H1 (cell line): ENCODE results near the gene SLPI. TPM values are rescaled to one million over a fixed set of nuclear protein-coding genes. Genes with fewer than 3 reads are reported as not detected.

Experiments
- CTCF ChIA-PET: fragments of 300-600 bp; sonication (Branson Sonifier 250); formaldehyde crosslinking; loops from one replicate; lab custom pipeline; 2021; ENCODE audit not compliant: partially characterized antibody; lab: Charles Lee
- POLR2A ChIA-PET: fragments of 300-600 bp; sonication (Branson Sonifier 250); formaldehyde crosslinking; loops from one replicate; lab custom pipeline; 2021; ENCODE audit warnings: inconsistent platforms; ENCODE audit not compliant: partially characterized antibody; lab: Charles Lee
- DNase-seq, 2 experiments: peaks; one replicate each; pipeline versions ENCODE4 v3.0.0 to v3.0.0-alpha.2; 2010 to 2022; ENCODE audit warnings: low spot score in 2 of 2, low read depth in 1 of 2, mixed read lengths in 1 of 2
- FAIRE-seq: peaks from 2 replicates; lab custom pipeline; 2011; peaks lifted over from hg19 to GRCh38; lab: Jason Lieb, UNC
- H2AFZ ChIP-seq: 2 replicates; pipeline ENCODE4 v1.8.1; 2012; ENCODE audit warnings: low read length, inconsistent platforms
- H2AK5ac ChIP-seq: 2 replicates; pipeline ENCODE4 v1.6.1; 2013; ENCODE audit warnings: low read depth, low read length
- H2BK120ac ChIP-seq: replicated peaks from 2 replicates; pipeline ENCODE3; 2013; ENCODE audit warnings: low read depth, low read length, inconsistent platforms
- H2BK12ac ChIP-seq: 2 replicates; pipeline ENCODE4 v1.6.1; 2013; ENCODE audit warnings: low read depth, low read length
- H2BK15ac ChIP-seq: 2 replicates; pipeline ENCODE4 v1.6.1; 2013; ENCODE audit warnings: low read length
- H2BK20ac ChIP-seq: 2 replicates; pipeline ENCODE4 v1.6.1; 2013; ENCODE audit warnings: low read length
- H2BK5ac ChIP-seq: 2 replicates; pipeline ENCODE4 v1.6.1; 2013; ENCODE audit warnings: low read depth, low read length
- H3K14ac ChIP-seq: 2 replicates; pipeline ENCODE4 v1.6.1; 2013; ENCODE audit warnings: inconsistent platforms; ENCODE audit not compliant: insufficient read length
- H3K18ac ChIP-seq: 2 replicates; pipeline ENCODE4 v1.6.1; 2013; ENCODE audit warnings: low read length; ENCODE audit errors: extremely low read depth
- H3K23ac ChIP-seq: 2 replicates; pipeline ENCODE4 v1.6.1; 2013; ENCODE audit warnings: inconsistent platforms; ENCODE audit not compliant: insufficient read length
- H3K23me2 ChIP-seq: 2 replicates; pipeline ENCODE4 v1.6.1; 2013; ENCODE audit warnings: low read depth, low read length
- H3K27ac ChIP-seq: 2 replicates; pipeline ENCODE4 v1.6.1; 2011; ENCODE audit warnings: low read depth, low read length, inconsistent platforms
- H3K27me3 ChIP-seq, 4 experiments: replicated peaks in 1 of 4; 1 replicate in 1 of 4; 2 replicates in 3 of 4; pipeline versions ENCODE4 v1.6.1 to v1.8.1; 2011 to 2013; ENCODE audit warnings: low read length in 3 of 4, mild to moderate bottlenecking in 3 of 4, inconsistent platforms in 2 of 4, mixed read lengths in 2 of 4, moderate library complexity in 1 of 4; ENCODE audit not compliant: control insufficient read depth in 3 of 4, insufficient read depth in 3 of 4; ENCODE audit errors: extremely low read depth in 1 of 4
- H3K36me3 ChIP-seq, 4 experiments: 2 replicates each; pipeline versions ENCODE4 v1.6.1 to v1.8.1; 2011 to 2013; ENCODE audit warnings: mild to moderate bottlenecking in 4 of 4, low read length in 3 of 4, moderate library complexity in 2 of 4, control low read depth in 1 of 4, inconsistent platforms in 1 of 4; ENCODE audit not compliant: insufficient read depth in 4 of 4, control insufficient read depth in 2 of 4
- H3K4ac ChIP-seq: replicated peaks from 2 replicates; pipeline ENCODE3; 2013; ENCODE audit warnings: low read length, low read depth, mixed read lengths, inconsistent platforms; ENCODE audit not compliant: insufficient read length
- H3K4me1 ChIP-seq, 4 experiments: replicated peaks in 1 of 4; 1 replicate in 1 of 4; 2 replicates in 3 of 4; pipeline versions ENCODE4 v1.6.1 to v1.8.1; 2011 to 2013; ENCODE audit warnings: low read length in 3 of 4, inconsistent platforms in 2 of 4, mixed read lengths in 1 of 4; ENCODE audit not compliant: insufficient read depth in 4 of 4, control insufficient read depth in 3 of 4
- H3K4me2 ChIP-seq, 2 experiments: 2 replicates each; pipeline versions ENCODE4 v1.6.1 to v1.8.1; 2011 to 2013; ENCODE audit warnings: low read depth in 2 of 2, low read length in 2 of 2, control low read depth in 1 of 2, inconsistent platforms in 1 of 2, mild to moderate bottlenecking in 1 of 2; ENCODE audit not compliant: insufficient read depth in 1 of 2
- H3K4me3 ChIP-seq, 4 experiments: fragments of 200-600, 300-600 bp in 1 of 4; sonication (generic), shearing (Covaris generic), sonication (Bioruptor Twin) in 1 of 4; 2 replicates each; pipeline versions ENCODE4 v1.5.1 to v1.8.1; 2011 to 2016; ENCODE audit warnings: low read length in 4 of 4, low read depth in 3 of 4, control low read depth in 2 of 4, inconsistent platforms in 2 of 4, mild to moderate bottlenecking in 2 of 4, mixed read lengths in 1 of 4, moderate library complexity in 1 of 4; ENCODE audit not compliant: insufficient read depth in 2 of 4; ENCODE audit errors: extremely low read depth in 1 of 4
- H3K56ac ChIP-seq: replicated peaks from 2 replicates; pipeline ENCODE3; 2013; ENCODE audit warnings: low read depth, mild to moderate bottlenecking, mixed read lengths, low read length, inconsistent platforms; ENCODE audit not compliant: insufficient read length
- H3K79me1 ChIP-seq: 2 replicates; pipeline ENCODE4 v1.6.1; 2013; ENCODE audit warnings: low read depth, low read length, control low read depth
- H3K79me2 ChIP-seq, 2 experiments: 2 replicates each; pipeline versions ENCODE4 v1.6.1 to v1.8.1; 2012 to 2013; ENCODE audit warnings: low read length in 2 of 2, mild to moderate bottlenecking in 2 of 2, inconsistent platforms in 1 of 2; ENCODE audit not compliant: insufficient read depth in 2 of 2, control insufficient read depth in 1 of 2
- H3K9ac ChIP-seq, 4 experiments: replicated peaks in 1 of 4; 1 replicate in 1 of 4; 2 replicates in 3 of 4; pipeline versions ENCODE4 v1.6.1 to v1.8.1; 2011 to 2013; ENCODE audit warnings: low read depth in 3 of 4, low read length in 3 of 4, control low read depth in 2 of 4, mild to moderate bottlenecking in 2 of 4, moderate library complexity in 2 of 4, inconsistent platforms in 1 of 4; ENCODE audit errors: extremely low read depth in 1 of 4
- H3K9me3 ChIP-seq, 2 experiments: 2 replicates each; pipeline versions ENCODE4 v1.6.1 to v1.8.1; 2012 to 2013; ENCODE audit warnings: mild to moderate bottlenecking in 2 of 2, moderate library complexity in 2 of 2, control low read depth in 1 of 2, inconsistent platforms in 1 of 2, low read depth in 1 of 2, low read length in 1 of 2, mixed read lengths in 1 of 2; ENCODE audit not compliant: insufficient read depth in 2 of 2
- H4K20me1 ChIP-seq, 2 experiments: replicated peaks in 1 of 2; 2 replicates each; pipeline versions ENCODE3 to v1.8.1; 2011 to 2013; ENCODE audit warnings: inconsistent platforms in 2 of 2, low read length in 2 of 2, mild to moderate bottlenecking in 1 of 2; ENCODE audit not compliant: insufficient read depth in 2 of 2, control insufficient read depth in 1 of 2
- H4K5ac ChIP-seq: 2 replicates; pipeline ENCODE4 v1.6.1; 2013; ENCODE audit warnings: low read length, low read depth, mixed read lengths, inconsistent platforms; ENCODE audit not compliant: insufficient read length
- H4K8ac ChIP-seq: 2 replicates; pipeline ENCODE4 v1.8.0; 2013; ENCODE audit warnings: mild to moderate bottlenecking, moderate library complexity, low read length, inconsistent platforms; ENCODE audit not compliant: insufficient read depth; ENCODE audit errors: extremely low read depth
- H4K91ac ChIP-seq: replicated peaks from 2 replicates; pipeline ENCODE3; 2013; ENCODE audit warnings: low read length, mixed read lengths, inconsistent platforms; ENCODE audit not compliant: insufficient read length
- ATF2 ChIP-seq: IDR thresholded peaks from 2 replicates; pipeline ENCODE4 v1.6.1; 2012; ENCODE audit warnings: low read length, inconsistent platforms
- BACH1 ChIP-seq: IDR thresholded peaks from 2 replicates; pipeline ENCODE4 v1.6.1; 2012; ENCODE audit warnings: low read length, improper control_type of control experiment
- BRCA1 ChIP-seq: IDR thresholded peaks from 2 replicates; pipeline ENCODE4 v1.6.1; 2012; ENCODE audit warnings: low read depth, low read length, improper control_type of control experiment
- CHD1 ChIP-seq: IDR thresholded peaks from 2 replicates; pipeline ENCODE4 v1.6.1; 2012; ENCODE audit warnings: low read depth, low read length, improper control_type of control experiment
- EP300 ChIP-seq, 2 experiments: IDR thresholded peaks; 1 replicate in 1 of 2; 2 replicates in 1 of 2; pipeline ENCODE4 v1.6.1; 2011 to 2012; ENCODE audit warnings: low read depth in 2 of 2, low read length in 2 of 2, mild to moderate bottlenecking in 2 of 2, borderline replicate concordance in 1 of 2, inconsistent platforms in 1 of 2, moderate library complexity in 1 of 2
- MAX ChIP-seq: IDR thresholded peaks from 2 replicates; pipeline ENCODE4 v1.6.1; 2012; ENCODE audit warnings: inconsistent platforms
- SAP30 ChIP-seq: fragments of 300-600 bp; sonication (generic); IDR thresholded peaks from 2 replicates; pipeline ENCODE4 v1.7.1; 2012; ENCODE audit warnings: low read length, moderate library complexity, mild to moderate bottlenecking, inconsistent platforms; ENCODE audit not compliant: insufficient read depth, insufficient replicate concordance
- SIN3A ChIP-seq, 2 experiments: IDR thresholded peaks in 1 of 2; conservative IDR thresholded peaks in 1 of 2; 2 replicates each; pipeline ENCODE4 v1.6.1; 2011 to 2012; ENCODE audit warnings: low read length in 2 of 2, improper control_type of control experiment in 1 of 2, low read depth in 1 of 2, mild to moderate bottlenecking in 1 of 2
- SIRT6 ChIP-seq: IDR thresholded peaks from one replicate; pipeline ENCODE4 v1.7.1; 2012; ENCODE audit warnings: low read length, inconsistent platforms
- SP4 ChIP-seq: IDR thresholded peaks from 2 replicates; pipeline ENCODE4 v1.6.1; 2012; ENCODE audit warnings: low read length, inconsistent platforms
- SRF ChIP-seq: IDR thresholded peaks from 2 replicates; pipeline ENCODE4 v1.6.1; 2011; ENCODE audit warnings: mild to moderate bottlenecking, low read depth, low read length, moderate library complexity
- TAF1 ChIP-seq: IDR thresholded peaks from 2 replicates; pipeline ENCODE4 v1.6.1; 2011; ENCODE audit warnings: mild to moderate bottlenecking, low read depth, low read length
- YY1 ChIP-seq: IDR thresholded peaks from 2 replicates; pipeline ENCODE4 v1.6.1; 2011; ENCODE audit warnings: low read depth, mild to moderate bottlenecking, low read length
- WGBS, 2 experiments: shearing (Covaris generic) in 1 of 2; methylation state at CpG; one replicate each; pipeline versions ENCODE4 v1.1.6 to v1.1.7; 2013 to 2015; ENCODE audit warnings: low lambda C conversion rate in 2 of 2, mixed read lengths in 2 of 2, inconsistent platforms in 1 of 2, low coverage in 1 of 2, missing lambda C conversion rate in 1 of 2; ENCODE audit not compliant: insufficient replicate concordance in 2 of 2, insufficient coverage in 1 of 2, insufficient read length in 1 of 2; ENCODE audit errors: extremely low coverage in 1 of 2, missing lambda C conversion rate in 1 of 2; 5-methylcytosine and 5-hydroxymethylcytosine counted together
- polyA plus RNA-seq, 7 experiments: library from polyadenylated mRNA; depleted of rRNA in 3 of 7; stranded (reverse) in 5 of 7; unstranded in 2 of 7; fragments of >200 nt in 5 of 7; fragments of 200-250 nt in 2 of 7; gene quantifications; 1 replicate in 5 of 7; 2 replicates in 1 of 7; 4 replicates in 1 of 7; pipeline versions ENCODE4 v1.2.1 to v1.2.3, GENCODE V29; 2011 to 2013; ENCODE audit warnings: missing spikeins in 2 of 7, mixed read lengths in 2 of 7
- total RNA-seq: library from RNA; stranded (reverse); fragmentation: NEBNext Ultra II Directional; extraction: Animal tissue kit (Norgen Biotek cat#: 25700); gene quantifications from 2 replicates; pipeline ENCODE4 v1.2.1, GENCODE V29; 2021

Gene SLPI
- total and polyA plus RNA-seq, 2 of the 8 experiments (the other 6 are each of a cell fraction or from before 2014, with no cell fraction given): not detected

- 72% methylated on average over 3 of the region's 3 CpGs; no CpG with 5 or more reads in 1 of the 2 experiments for WGBS, 2 experiments
- CTCF ChIA-PET: interaction anchor here (1.1 to 2.9 kb wide), 3 partner anchors 22 to 37 kb away, joined by 3 to 14 read pairs (median 5); no protein-coding TSS in a partner anchor
- H3K79me2 ChIP-seq: no peaks in the 10 kb centered on the region
Measured at GRCh38 chr20:45257161-45257560, 2.8 kb upstream of the SLPI start.

More at GRCh38 chr20:45257161-45257560, 2.8 kb upstream of the SLPI start:
- Histone ChIP-seq H3K79me1 (no peaks in the 10 kb centered on the region), H3K9ac (no peak overlapping the region), H4K20me1 (no peaks in the 10 kb centered on the region), H4K5ac (no peak overlapping the region), H2AK5ac (no peak overlapping the region), H3K56ac (no peak overlapping the region), H3K9me3 (no peaks in the 10 kb centered on the region), H3K27ac (no peak overlapping the region), H3K27me3 (no peaks in the 10 kb centered on the region; a peak in 1 of 7 replicates), H2BK5ac (no peak overlapping the region), H2BK12ac (no peak overlapping the region), H4K8ac (no peak overlapping the region), H3K23me2 (no peaks in the 10 kb centered on the region), H4K91ac (no peak overlapping the region), H3K23ac (no peak overlapping the region), H2BK20ac (no peak overlapping the region), H2AFZ (no peak overlapping the region), H3K4me1 (peaks cover 0 to 6% (median 3%) of the 10 kb centered on the region in 4 experiments; a peak in 5 of 7 replicates), H3K4me3 (no peak overlapping the region), H2BK120ac (no peak overlapping the region), H3K14ac (no peak overlapping the region), H2BK15ac (no peak overlapping the region), H3K4me2 (no peak overlapping the region), H3K4ac (no peak overlapping the region), H3K36me3 (no peaks in the 10 kb centered on the region), H3K18ac (no peak overlapping the region)
- FAIRE-seq (no peak), DNase-seq (no peak)
- TF ChIP-seq YY1 (no peak), CHD1 (no peak), BACH1 (no peak), EP300 (IDR thresholded peaks at IDR 0.05; ENCODE audit: borderline replicate concordance in 1 of 2, low read depth in 2 of 2, low read length in 2 of 2) (no peak), ATF2 (no peak), MAX (no peak), TAF1 (no peak), SP4 (no peak), SAP30 (no peak), SIRT6 (no peak), SIN3A (conservative IDR thresholded peaks at IDR 0.05 in 1 of 2, IDR thresholded peaks at IDR 0.05 in 1 of 2; ENCODE audit: low read depth in 1 of 2, low read length in 2 of 2) (no peak), BRCA1 (no peak), SRF (no peak)
- POLR2A ChIA-PET: no interaction called here
